ENCODE measurements around the gene NID1.

Gene NID1

DNA sequence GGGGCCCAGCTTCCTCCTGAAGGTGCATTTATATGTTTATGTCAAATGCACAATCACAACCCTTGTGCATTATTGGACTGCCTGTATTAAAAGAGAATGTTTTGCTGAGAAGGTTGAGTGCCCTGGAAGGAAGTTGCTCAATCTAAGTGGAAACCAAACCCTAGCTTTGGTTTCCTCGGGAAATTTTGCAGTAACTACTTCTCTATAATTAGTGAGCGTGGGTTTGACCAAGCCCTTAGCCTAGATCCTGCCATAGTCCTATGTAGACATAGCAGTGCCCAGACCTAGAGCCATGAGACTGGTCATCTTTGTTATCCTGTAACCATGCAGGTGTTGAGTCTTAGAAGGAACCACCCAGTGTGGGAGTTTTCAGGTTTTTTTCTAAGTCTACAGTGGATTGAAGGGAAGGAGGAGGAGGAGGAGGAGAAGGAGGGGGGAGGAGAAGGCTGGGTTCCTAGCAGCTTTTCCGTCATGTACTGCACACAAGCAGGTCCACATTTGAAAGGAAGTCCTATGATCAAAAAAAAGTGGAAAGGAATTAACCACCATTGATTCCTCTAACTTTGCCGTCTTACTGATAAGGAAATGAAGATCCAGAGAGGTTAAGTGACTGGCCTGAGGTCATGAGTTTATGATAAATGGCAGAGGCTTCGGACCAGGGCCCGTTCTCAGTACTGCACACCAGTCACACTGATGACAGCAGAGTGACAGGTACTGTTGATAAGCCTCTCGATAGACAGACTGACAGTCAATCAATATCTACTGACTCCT, 126.0 kb downstream of the NID1 start:
- Mint-ChIP-seq H3K9me3 (no peaks in the 10 kb centered on the region), H3K36me3 (ENCODE audit: low read depth) (no peaks in the 10 kb centered on the region), H3K4me3 (no peak overlapping the region), H3K27ac (no peak overlapping the region), H3K27me3 (ENCODE audit: low read depth) (peaks cover 7% of the 10 kb centered on the region), H3K4me1 (peaks cover 22% of the 10 kb centered on the region)
- TF ChIP-seq, protein P1, sequence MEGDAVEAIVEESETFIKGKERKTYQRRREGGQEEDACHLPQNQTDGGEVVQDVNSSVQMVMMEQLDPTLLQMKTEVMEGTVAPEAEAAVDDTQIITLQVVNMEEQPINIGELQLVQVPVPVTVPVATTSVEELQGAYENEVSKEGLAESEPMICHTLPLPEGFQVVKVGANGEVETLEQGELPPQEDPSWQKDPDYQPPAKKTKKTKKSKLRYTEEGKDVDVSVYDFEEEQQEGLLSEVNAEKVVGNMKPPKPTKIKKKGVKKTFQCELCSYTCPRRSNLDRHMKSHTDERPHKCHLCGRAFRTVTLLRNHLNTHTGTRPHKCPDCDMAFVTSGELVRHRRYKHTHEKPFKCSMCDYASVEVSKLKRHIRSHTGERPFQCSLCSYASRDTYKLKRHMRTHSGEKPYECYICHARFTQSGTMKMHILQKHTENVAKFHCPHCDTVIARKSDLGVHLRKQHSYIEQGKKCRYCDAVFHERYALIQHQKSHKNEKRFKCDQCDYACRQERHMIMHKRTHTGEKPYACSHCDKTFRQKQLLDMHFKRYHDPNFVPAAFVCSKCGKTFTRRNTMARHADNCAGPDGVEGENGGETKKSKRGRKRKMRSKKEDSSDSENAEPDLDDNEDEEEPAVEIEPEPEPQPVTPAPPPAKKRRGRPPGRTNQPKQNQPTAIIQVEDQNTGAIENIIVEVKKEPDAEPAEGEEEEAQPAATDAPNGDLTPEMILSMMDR (IDR thresholded peaks at IDR 0.05; ENCODE audit: unreplicated experiment in 3 of 3), result no peak

DNA sequence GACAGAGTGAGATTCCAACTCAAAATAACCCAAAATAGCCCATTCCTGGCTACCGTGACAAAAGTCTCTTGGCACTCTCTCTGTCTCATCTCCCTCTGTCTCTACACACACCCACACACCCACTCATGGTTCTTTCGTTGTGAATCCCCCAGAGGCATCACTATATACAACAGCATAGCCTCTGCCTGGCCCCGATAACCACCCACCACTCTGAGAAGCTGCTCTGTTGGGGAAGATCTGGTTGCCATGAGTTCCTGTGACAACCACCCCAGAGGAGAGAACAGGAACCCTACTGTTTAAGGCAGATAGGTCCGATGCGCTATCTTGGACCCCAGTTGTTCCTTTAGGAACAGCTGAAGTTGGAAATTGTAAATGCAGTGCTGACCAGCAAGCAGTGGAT, 127.8 kb downstream of the NID1 start:
- TF ChIP-seq, protein P1 (IDR thresholded peaks at IDR 0.05; ENCODE audit: unreplicated experiment in 3 of 3), result no peak
- H3K27me3 Mint-ChIP-seq (ENCODE audit: low read depth), result peaks cover 7% of the 10 kb centered on the region
- no peak overlapping the region for H3K4me3 Mint-ChIP-seq
- peaks cover 32% of the 10 kb centered on the region for H3K4me1 Mint-ChIP-seq
- H3K27ac Mint-ChIP-seq, result no peak overlapping the region
- H3K36me3 Mint-ChIP-seq (ENCODE audit: low read depth), result no peaks in the 10 kb centered on the region
- no peaks in the 10 kb centered on the region for H3K9me3 Mint-ChIP-seq

DNA sequence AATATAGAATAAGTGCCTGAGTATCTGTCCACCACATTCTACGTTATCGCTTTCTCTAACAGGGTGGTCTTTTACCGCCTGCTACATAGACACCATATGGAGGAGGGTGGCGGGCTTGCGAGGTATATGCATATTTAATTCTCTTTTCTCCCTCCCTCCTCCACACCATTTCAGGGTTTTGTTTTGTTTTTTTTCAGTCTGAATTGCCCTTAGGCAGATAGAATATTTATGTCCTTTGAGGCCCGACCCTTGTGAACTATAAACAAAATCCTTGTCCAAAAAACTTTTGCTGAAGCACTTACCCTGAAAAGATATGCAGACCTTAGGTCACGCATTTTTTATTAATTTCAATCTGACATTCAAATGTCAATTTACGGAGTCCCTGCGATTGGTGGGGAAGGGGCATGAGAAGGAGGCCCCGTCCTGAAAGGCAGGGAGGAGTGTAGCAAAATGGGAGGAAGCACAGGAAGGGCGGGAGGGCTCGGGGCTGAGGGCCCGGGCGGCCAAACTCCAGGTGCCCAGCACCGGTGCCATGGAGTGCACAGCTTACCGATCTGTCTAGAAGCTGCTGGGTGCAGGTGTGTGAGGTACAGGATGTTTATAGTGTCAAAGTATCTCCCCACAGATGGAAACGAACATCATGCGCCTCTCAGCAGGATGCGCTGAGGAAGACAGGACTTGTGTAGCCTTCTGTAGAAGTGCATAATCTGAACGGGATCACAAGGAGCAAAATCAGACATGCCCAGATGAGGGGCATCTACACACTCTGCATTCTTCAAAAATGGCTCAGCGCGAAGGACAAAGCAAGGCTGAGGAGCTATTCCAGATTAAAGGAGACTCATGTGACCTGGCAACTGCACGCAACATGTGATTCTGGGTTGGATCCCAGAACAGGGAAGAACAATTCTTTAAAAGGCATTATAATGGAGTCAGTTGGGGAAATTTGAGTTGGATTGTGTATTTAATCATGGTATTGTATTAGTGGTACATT, 129.4 kb downstream of the NID1 start:
- H3K36me3 Mint-ChIP-seq (ENCODE audit: low read depth), result no peaks in the 10 kb centered on the region
- H3K4me1 Mint-ChIP-seq, result peaks cover 37% of the 10 kb centered on the region
- peaks cover 5% of the 10 kb centered on the region for H3K27me3 Mint-ChIP-seq (ENCODE audit: low read depth)
- TF ChIP-seq, protein P1 (IDR thresholded peaks at IDR 0.05; ENCODE audit: unreplicated experiment in 3 of 3), result no peak
- peak overlapping the region in 1 of 3 experiments; percentile 26 for H3K4me3 Mint-ChIP-seq
- no peaks in the 10 kb centered on the region for H3K9me3 Mint-ChIP-seq
- H3K27ac Mint-ChIP-seq, result peak overlapping the region in 2 of 3 experiments; percentile 35 to 59

GRCh38 chr1:235933766-235934116, 131.1 kb downstream of the NID1 start:
- Mint-ChIP-seq H3K27ac (no peak overlapping the region), H3K4me3 (no peak overlapping the region), H3K4me1 (peaks cover 45% of the 10 kb centered on the region), H3K36me3 (ENCODE audit: low read depth) (no peaks in the 10 kb centered on the region), H3K9me3 (no peaks in the 10 kb centered on the region), H3K27me3 (ENCODE audit: low read depth) (peaks cover 5% of the 10 kb centered on the region)
- TF ChIP-seq, protein P1 (IDR thresholded peaks at IDR 0.05; ENCODE audit: unreplicated experiment in 3 of 3), result no peak

GRCh38 chr1:235933017-235933765, 131.7 kb downstream of the NID1 start:
- H3K27ac Mint-ChIP-seq, result no peak overlapping the region

More at GRCh38 chr1:235933017-235933765, 131.7 kb downstream of the NID1 start:
- Mint-ChIP-seq H3K4me1 (peaks cover 46% of the 10 kb centered on the region), H3K27me3 (ENCODE audit: low read depth) (peaks cover 7% of the 10 kb centered on the region), H3K36me3 (ENCODE audit: low read depth) (no peaks in the 10 kb centered on the region), H3K4me3 (no peak overlapping the region), H3K9me3 (no peaks in the 10 kb centered on the region)
- TF ChIP-seq, protein P1 (IDR thresholded peaks at IDR 0.05; ENCODE audit: unreplicated experiment in 3 of 3), result no peak

All from nephron (organoid).